Esophagus squamous epithelium (tissue), 5 donors: Measurements from ENCODE around the gene ZCCHC13. TPM values are rescaled to one million over a fixed set of nuclear protein-coding genes. Genes with fewer than 3 reads are reported as not detected.

Experiments
- DNase-seq: peaks from one replicate; lab custom pipeline; 2025; lab: John Stamatoyannopoulos, UW
- H3K27ac ChIP-seq, 4 donors: fragments of 200-600 bp; sonication (generic); one replicate each; pipeline ENCODE4 v1.5.1; 2016 to 2019; ENCODE audit warnings: mild to moderate bottlenecking in 1 of 4
- H3K27me3 ChIP-seq, 4 donors: fragments of 200-600 bp; sonication (generic); 1 replicate in 3 of 4; 2 replicates in 1 of 4; pipeline versions ENCODE4 v1.5.1 to v1.6.0; 2017 to 2021; ENCODE audit warnings: antibody characterized with exemption in 1 of 4
- H3K36me3 ChIP-seq, 3 donors: fragments of 200-600 bp; sonication (generic); one replicate each; pipeline ENCODE4 v1.5.1; 2016 to 2019
- H3K4me1 ChIP-seq, 3 donors: fragments of 200-600 bp; sonication (generic); one replicate each; pipeline ENCODE4 v1.5.1; 2017 to 2019
- H3K4me3 ChIP-seq, 4 donors: fragments of 200-600 bp; sonication (generic); 1 replicate in 3 of 4; 2 replicates in 1 of 4; pipeline ENCODE4 v1.5.1; 2016 to 2019; ENCODE audit warnings: mild to moderate bottlenecking in 2 of 4, moderate library complexity in 1 of 4
- H3K9me3 ChIP-seq, 3 donors: fragments of 200-600 bp; sonication (generic); one replicate each; pipeline ENCODE4 v1.5.1; 2016 to 2019
- POLR2A ChIP-seq, 4 donors: fragments of 450-650 bp; IDR thresholded peaks; one replicate each; pipeline ENCODE4 v1.6.1; 2017; ENCODE audit warnings: antibody characterized with exemption in 4 of 4, mild to moderate bottlenecking in 4 of 4, moderate library complexity in 3 of 4
- WGBS, 2 donors: methylation state at CpG; one replicate each; pipeline ENCODE4 v1.1.5; 2018; 5-methylcytosine and 5-hydroxymethylcytosine counted together
- intact Hi-C: fragments of 100-400 bp; cut with DNase I; formaldehyde crosslinking; loops from one replicate; pipeline ENCODE4 v1.15.0; 2022
- small RNA-seq, 4 donors: library from RNA; depleted of rRNA; stranded (forward); fragments of <200 nt; gene quantifications; one replicate each; pipeline ENCODE3, GENCODE V24; 2016
- total RNA-seq, 4 donors: library from RNA; depleted of rRNA; stranded (reverse); fragments of >200 nt; gene quantifications; one replicate each; pipeline ENCODE4 v1.1.0, GENCODE V29; 2016
- TF ChIP-seq, protein P1 (sequence below), 6 experiments: fragments of 450-650 bp in 4 of 6; fragments of 200-600 bp in 2 of 6; sonication (generic) in 2 of 6; IDR thresholded peaks; one replicate each; pipeline ENCODE4 v1.5.1; 2016 to 2019; ENCODE audit warnings: antibody characterized with exemption in 6 of 6, mild to moderate bottlenecking in 4 of 6, moderate library complexity in 4 of 6
- donor health status: DM: yes; HTN: yes; CAD: no.

ZCCHC13 gene
- total RNA-seq, 4 donors from 2014 or later = not detected

DNA sequence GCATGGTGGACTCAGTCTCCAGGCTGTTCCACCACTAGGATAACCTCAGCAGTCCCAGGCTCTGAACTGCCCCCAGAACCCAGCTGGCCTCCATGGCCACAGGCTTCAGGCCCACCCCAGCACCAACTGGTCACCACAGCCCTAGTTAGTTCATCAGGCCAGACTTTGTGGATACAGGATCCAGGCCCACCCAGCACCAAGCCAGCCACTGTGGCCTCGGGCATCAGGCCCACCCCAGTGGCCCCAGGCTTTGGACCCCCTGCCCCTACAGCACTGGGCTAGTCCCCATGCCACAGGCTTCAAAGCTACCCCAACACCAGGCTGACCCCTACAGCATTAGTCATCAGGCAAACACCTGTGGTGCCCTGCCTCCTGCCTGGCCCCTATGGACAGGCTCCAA is 50.0 kb downstream of the ZCCHC13 start:
- DNase-seq = no peak
- Histone ChIP-seq H3K36me3 (no peaks in the 10 kb centered on the region), H3K9me3 (no peaks in the 10 kb centered on the region), H3K4me3 (no peak overlapping the region), H3K27me3 (no peaks in the 10 kb centered on the region), H3K27ac (no peak overlapping the region), H3K4me1 (no peaks in the 10 kb centered on the region)
- intact Hi-C loops = no loop called here
- WGBS, 2 donors = no CpG with 5 or more reads among the region's 1 CpG
- TF ChIP-seq, protein P1, sequence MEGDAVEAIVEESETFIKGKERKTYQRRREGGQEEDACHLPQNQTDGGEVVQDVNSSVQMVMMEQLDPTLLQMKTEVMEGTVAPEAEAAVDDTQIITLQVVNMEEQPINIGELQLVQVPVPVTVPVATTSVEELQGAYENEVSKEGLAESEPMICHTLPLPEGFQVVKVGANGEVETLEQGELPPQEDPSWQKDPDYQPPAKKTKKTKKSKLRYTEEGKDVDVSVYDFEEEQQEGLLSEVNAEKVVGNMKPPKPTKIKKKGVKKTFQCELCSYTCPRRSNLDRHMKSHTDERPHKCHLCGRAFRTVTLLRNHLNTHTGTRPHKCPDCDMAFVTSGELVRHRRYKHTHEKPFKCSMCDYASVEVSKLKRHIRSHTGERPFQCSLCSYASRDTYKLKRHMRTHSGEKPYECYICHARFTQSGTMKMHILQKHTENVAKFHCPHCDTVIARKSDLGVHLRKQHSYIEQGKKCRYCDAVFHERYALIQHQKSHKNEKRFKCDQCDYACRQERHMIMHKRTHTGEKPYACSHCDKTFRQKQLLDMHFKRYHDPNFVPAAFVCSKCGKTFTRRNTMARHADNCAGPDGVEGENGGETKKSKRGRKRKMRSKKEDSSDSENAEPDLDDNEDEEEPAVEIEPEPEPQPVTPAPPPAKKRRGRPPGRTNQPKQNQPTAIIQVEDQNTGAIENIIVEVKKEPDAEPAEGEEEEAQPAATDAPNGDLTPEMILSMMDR (IDR thresholded peaks at IDR 0.05) = no peak
- TF ChIP-seq POLR2A (IDR thresholded peaks at IDR 0.05) = no peak

Small RNAs within 50 kb of the gene (small RNA-seq; reads per million reads assigned to genes)
- gene AC004386.2 (0 reads per million in 4 donors), gene MIR374A (16.7 to 38.6 (median 21.6) reads per million in 4 donors), gene MIR545 (0 to 4.6 (median 1.6) reads per million in 4 donors), gene RF02119 (0 reads per million in 4 donors), gene RF02120 (0 reads per million in 4 donors), gene RF02121 (0 reads per million in 4 donors), gene RF02122 (0 reads per million in 4 donors), gene RF02123 (0 reads per million in 4 donors)

Other genes with a start within 250 kb of the ZCCHC13 start
- 1 to 10 TPM in 3 of 4 donors, under 1 TPM in 1; 0.99 to 6.7 (median 2.9) TPM for gene SLC16A2, start 117.3 kb downstream of the ZCCHC13 start, total RNA-seq